Stimulated activated CD8-positive, alpha-beta memory T cell treated with anti-CD3 and anti-CD28 coated beads, Interleukin-4, amount 100 ng/mL, for 48 hours (primary cell): ENCODE measurements around the gene NRGN.
A peak's percentile ranks its signal among the peaks of the same experiment; 100 is the strongest.

Experiments used
- DNase-seq: peaks from one replicate; pipeline ENCODE4 v3.0.0-alpha.2; 2020

Gene NRGN

GRCh38 chr11:124739479-124740276 is at the start of gene NRGN:
NRGN (plus strand) TSS chr11:124739942; CDS start chr11:124740085, 143 bp downstream.
- peak; percentile 91 for DNase-seq

- DNase-seq: no peak
Observed at GRCh38 chr11:124693142-124693541, 46.6 kb upstream of the NRGN start.

- DNase-seq: no peak
Observed at GRCh38 chr11:124699547-124699946, 40.2 kb upstream of the NRGN start.

GRCh38 chr11:124700028-124700427 is 39.7 kb upstream of the NRGN start:
- no peak for DNase-seq

- no peak for DNase-seq
Observed at GRCh38 chr11:124707829-124708228, 31.9 kb upstream of the NRGN start.

- DNase-seq: no peak
Observed at GRCh38 chr11:124712392-124712791, 27.4 kb upstream of the NRGN start.

- no peak for DNase-seq
Observed at GRCh38 chr11:124716591-124716990, 23.2 kb upstream of the NRGN start.

- no peak for DNase-seq
Observed at GRCh38 chr11:124717421-124717785, 22.3 kb upstream of the NRGN start.

- peak; percentile 31 for DNase-seq
Observed at GRCh38 chr11:124717786-124718651, 21.7 kb upstream of the NRGN start.

- DNase-seq: no peak
Observed at GRCh38 chr11:124718801-124719200, 20.9 kb upstream of the NRGN start.

- DNase-seq: no peak
Observed at GRCh38 chr11:124719534-124719933, 20.2 kb upstream of the NRGN start.

- no peak for DNase-seq
Observed at GRCh38 chr11:124722176-124722575, 17.6 kb upstream of the NRGN start.

GRCh38 chr11:124724979-124725718 is 14.6 kb upstream of the NRGN start:
- no peak for DNase-seq

GRCh38 chr11:124725719-124726105 is 14.0 kb upstream of the NRGN start:
- DNase-seq: no peak

- no peak for DNase-seq
Observed at GRCh38 chr11:124727474-124727873, 12.3 kb upstream of the NRGN start.

- DNase-seq: no peak
Observed at GRCh38 chr11:124728134-124728533, 11.6 kb upstream of the NRGN start.

- no peak for DNase-seq
Observed at GRCh38 chr11:124729571-124729970, 10.2 kb upstream of the NRGN start.

GRCh38 chr11:124732230-124732629 is 7.5 kb upstream of the NRGN start:
- no peak for DNase-seq

- DNase-seq: no peak
Observed at GRCh38 chr11:124736736-124737135, 3.0 kb upstream of the NRGN start.

GRCh38 chr11:124737638-124738305 is 2.0 kb upstream of the NRGN start:
- no peak for DNase-seq

GRCh38 chr11:124738713-124739478 is 846 bp upstream of the NRGN start:
- DNase-seq: no peak

GRCh38 chr11:124740277-124740882 is 638 bp downstream of the NRGN start:
- DNase-seq: peak; percentile 78
